Measurements from ENCODE around the gene PLXNA4. TPM values are rescaled to one million over a fixed set of nuclear protein-coding genes. Genes with fewer than 3 reads are reported as not detected.

Gene PLXNA4
- polyA plus RNA-seq, 2 of the 4 experiments (the other 2 are of a cell fraction): 0.12 to 0.34 TPM

DNA sequence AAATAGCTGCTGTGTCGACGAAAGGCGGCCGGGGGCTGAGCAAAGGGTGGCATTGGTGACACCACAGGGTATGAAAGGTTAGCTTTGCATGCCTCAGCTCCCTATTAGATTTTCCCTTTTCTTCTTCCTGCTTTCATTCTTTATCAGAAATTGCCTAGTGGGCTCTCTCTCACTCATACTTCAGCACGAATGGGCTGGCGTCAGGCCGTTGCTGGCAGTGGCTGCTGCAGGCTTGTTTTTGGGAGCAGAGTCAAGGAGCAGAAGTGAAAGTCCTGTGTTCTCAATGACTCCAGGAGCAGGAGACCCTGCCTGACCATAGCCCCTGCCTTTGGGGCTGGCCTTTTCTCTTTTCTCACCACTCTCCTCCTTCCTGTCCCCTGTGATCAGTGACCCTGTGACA is 318.0 kb downstream of the PLXNA4 start:
- Histone ChIP-seq H3K4me2 (no peak overlapping the region), H3K4me1 (no peaks in the 10 kb centered on the region), H3K4me3 (no peak overlapping the region), H3K27ac (no peak overlapping the region), H3K9me3 (no peaks in the 10 kb centered on the region)
- CTCF ChIA-PET: interaction anchor here (0.6 to 13.1 kb wide), 5 partner anchors 11 to 594 kb away, joined by 3 to 170 read pairs (median 5); no protein-coding TSS in a partner anchor
- POLR2A ChIA-PET: no interaction called here
- ATAC-seq: no peak
- TF ChIP-seq CHD4 (IDR thresholded peaks at IDR 0.05; ENCODE audit: borderline replicate concordance) (no peak), GATA3 (IDR thresholded peaks at IDR 0.05; ENCODE audit: borderline replicate concordance) (no peak), NR3C1 (IDR thresholded peaks at IDR 0.05) (no peak), EHF (CRISPR knock-in tag; IDR thresholded peaks at IDR 0.05) (no peak), MAFK (IDR thresholded peaks at IDR 0.05; ENCODE audit: partially characterized antibody) (no peak), FOXS1 (CRISPR knock-in tag; IDR thresholded peaks at IDR 0.05) (no peak), ZNF302 (CRISPR knock-in tag; IDR thresholded peaks at IDR 0.05) (no peak)
- TF ChIP-seq, protein P1, sequence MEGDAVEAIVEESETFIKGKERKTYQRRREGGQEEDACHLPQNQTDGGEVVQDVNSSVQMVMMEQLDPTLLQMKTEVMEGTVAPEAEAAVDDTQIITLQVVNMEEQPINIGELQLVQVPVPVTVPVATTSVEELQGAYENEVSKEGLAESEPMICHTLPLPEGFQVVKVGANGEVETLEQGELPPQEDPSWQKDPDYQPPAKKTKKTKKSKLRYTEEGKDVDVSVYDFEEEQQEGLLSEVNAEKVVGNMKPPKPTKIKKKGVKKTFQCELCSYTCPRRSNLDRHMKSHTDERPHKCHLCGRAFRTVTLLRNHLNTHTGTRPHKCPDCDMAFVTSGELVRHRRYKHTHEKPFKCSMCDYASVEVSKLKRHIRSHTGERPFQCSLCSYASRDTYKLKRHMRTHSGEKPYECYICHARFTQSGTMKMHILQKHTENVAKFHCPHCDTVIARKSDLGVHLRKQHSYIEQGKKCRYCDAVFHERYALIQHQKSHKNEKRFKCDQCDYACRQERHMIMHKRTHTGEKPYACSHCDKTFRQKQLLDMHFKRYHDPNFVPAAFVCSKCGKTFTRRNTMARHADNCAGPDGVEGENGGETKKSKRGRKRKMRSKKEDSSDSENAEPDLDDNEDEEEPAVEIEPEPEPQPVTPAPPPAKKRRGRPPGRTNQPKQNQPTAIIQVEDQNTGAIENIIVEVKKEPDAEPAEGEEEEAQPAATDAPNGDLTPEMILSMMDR (IDR thresholded peaks at IDR 0.05): no peak
- TF ChIP-seq, protein P2, sequence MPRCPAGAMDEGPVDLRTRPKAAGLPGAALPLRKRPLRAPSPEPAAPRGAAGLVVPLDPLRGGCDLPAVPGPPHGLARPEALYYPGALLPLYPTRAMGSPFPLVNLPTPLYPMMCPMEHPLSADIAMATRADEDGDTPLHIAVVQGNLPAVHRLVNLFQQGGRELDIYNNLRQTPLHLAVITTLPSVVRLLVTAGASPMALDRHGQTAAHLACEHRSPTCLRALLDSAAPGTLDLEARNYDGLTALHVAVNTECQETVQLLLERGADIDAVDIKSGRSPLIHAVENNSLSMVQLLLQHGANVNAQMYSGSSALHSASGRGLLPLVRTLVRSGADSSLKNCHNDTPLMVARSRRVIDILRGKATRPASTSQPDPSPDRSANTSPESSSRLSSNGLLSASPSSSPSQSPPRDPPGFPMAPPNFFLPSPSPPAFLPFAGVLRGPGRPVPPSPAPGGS (IDR thresholded peaks at IDR 0.05): no peak
- no peak for FAIRE-seq
- WGBS (ENCODE audit: missing lambda C conversion rate): 89% methylated on average over 7 of the region's 7 CpGs
- no peak for DNase-seq (ENCODE audit: low read depth in 1 of 2, low spot score in 1 of 2)

DNA sequence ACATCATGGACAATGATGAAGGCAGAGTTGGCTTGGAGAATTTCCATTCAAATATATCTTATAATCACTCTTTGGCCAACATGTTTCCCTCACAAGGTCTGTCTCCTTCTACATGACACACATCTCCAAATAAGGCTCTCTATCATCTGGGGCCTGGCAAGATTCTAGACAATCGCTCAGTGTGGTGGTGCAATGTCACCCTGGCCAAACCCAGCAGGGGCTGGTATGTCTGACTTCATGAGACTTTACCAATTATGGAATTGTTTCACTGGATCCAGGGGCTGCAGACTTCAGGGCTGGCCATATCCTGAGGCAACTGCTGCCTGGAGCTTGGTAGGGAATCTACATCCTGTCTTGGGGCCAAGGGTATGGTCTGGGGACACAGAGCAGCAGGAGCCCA is 319.0 kb downstream of the PLXNA4 start:
- Histone ChIP-seq H3K9me3 (no peaks in the 10 kb centered on the region), H3K4me2 (no peak overlapping the region), H3K27ac (no peak overlapping the region), H3K4me1 (no peaks in the 10 kb centered on the region), H3K4me3 (no peak overlapping the region)
- ATAC-seq (no peak), FAIRE-seq (no peak), DNase-seq (ENCODE audit: low read depth in 1 of 2, low spot score in 1 of 2) (no peak)
- ChIA-PET CTCF (interaction anchor here (1.0 to 13.1 kb wide), 5 partner anchors 10 to 569 kb away, joined by 4 to 170 read pairs (median 5); no protein-coding TSS in a partner anchor), POLR2A (no interaction called here)
- TF ChIP-seq PHF8 (IDR thresholded peaks at IDR 0.05; ENCODE audit: borderline replicate concordance, low read depth) (no peak), FOXS1 (CRISPR knock-in tag; IDR thresholded peaks at IDR 0.05) (no peak), CEBPB (IDR thresholded peaks at IDR 0.05) (no peak), ESRRA (IDR thresholded peaks at IDR 0.05; ENCODE audit: borderline replicate concordance, low read length) (no peak), POLR2AphosphoS2 (conservative IDR thresholded peaks at IDR 0.05; ENCODE audit: low read length) (no peak)
- 87% methylated on average over 1 of the region's 1 CpG for WGBS (ENCODE audit: missing lambda C conversion rate)

DNA sequence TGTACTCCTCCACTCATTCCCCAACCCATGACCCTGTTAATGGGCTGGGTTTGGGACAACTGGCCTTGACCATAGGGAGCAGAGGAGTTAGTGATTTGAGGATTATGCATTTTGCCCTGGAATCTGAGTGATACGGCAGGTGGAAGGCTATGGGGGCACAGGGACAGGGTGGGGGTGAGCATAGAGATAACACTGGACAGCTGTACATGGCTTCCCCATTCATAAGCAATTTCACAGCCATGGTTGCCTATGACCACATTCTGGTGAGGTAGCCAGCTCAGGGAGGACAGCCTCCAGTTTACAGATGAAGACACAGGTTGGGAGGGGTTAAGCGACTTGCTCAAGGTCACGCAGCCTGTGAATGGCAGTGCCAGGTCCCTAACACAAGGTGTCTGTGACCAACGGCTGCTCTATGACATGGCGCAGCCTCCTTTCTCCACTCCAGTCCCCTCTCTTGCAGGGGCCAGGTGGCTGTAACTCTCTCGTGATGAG is 319.5 kb downstream of the PLXNA4 start:
- H3K4me2 ChIP-seq: no peak overlapping the region
- POLR2A ChIA-PET: no interaction called here
- 72% methylated on average over 6 of the region's 6 CpGs for WGBS (ENCODE audit: missing lambda C conversion rate)
- H3K27ac ChIP-seq: no peak overlapping the region
- no peak for TF ChIP-seq HOXA7 (CRISPR knock-in tag; IDR thresholded peaks at IDR 0.05)
- TF ChIP-seq ZC3H11A (IDR thresholded peaks at IDR 0.05): no peak
- TF ChIP-seq, protein P3, sequence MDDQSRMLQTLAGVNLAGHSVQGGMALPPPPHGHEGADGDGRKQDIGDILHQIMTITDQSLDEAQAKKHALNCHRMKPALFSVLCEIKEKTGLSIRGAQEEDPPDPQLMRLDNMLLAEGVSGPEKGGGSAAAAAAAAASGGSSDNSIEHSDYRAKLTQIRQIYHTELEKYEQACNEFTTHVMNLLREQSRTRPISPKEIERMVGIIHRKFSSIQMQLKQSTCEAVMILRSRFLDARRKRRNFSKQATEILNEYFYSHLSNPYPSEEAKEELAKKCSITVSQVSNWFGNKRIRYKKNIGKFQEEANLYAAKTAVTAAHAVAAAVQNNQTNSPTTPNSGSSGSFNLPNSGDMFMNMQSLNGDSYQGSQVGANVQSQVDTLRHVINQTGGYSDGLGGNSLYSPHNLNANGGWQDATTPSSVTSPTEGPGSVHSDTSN (IDR thresholded peaks at IDR 0.05): no peak
- no peak for TF ChIP-seq EP300 (IDR thresholded peaks at IDR 0.05)
- TF ChIP-seq HOXB13 (CRISPR knock-in tag; IDR thresholded peaks at IDR 0.05; ENCODE audit: low read depth): no peak
- TF ChIP-seq, protein P4, sequence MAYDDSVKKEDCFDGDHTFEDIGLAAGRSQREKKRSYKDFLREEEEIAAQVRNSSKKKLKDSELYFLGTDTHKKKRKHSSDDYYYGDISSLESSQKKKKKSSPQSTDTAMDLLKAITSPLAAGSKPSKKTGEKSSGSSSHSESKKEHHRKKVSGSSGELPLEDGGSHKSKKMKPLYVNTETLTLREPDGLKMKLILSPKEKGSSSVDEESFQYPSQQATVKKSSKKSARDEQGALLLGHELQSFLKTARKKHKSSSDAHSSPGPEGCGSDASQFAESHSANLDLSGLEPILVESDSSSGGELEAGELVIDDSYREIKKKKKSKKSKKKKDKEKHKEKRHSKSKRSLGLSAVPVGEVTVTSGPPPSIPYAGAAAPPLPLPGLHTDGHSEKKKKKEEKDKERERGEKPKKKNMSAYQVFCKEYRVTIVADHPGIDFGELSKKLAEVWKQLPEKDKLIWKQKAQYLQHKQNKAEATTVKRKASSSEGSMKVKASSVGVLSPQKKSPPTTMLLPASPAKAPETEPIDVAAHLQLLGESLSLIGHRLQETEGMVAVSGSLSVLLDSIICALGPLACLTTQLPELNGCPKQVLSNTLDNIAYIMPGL (CRISPR knock-in tag; IDR thresholded peaks at IDR 0.05; ENCODE audit: borderline replicate concordance): no peak
- CTCF ChIA-PET: interaction anchor here (1.6 to 13.1 kb wide), 2 partner anchors 311 to 398 kb away, joined by 5 to 170 read pairs; no protein-coding TSS in a partner anchor
- FAIRE-seq (no peak), DNase-seq (ENCODE audit: low read depth in 1 of 2, low spot score in 1 of 2) (no peak), ATAC-seq (no peak)
- no peaks in the 10 kb centered on the region for H3K9me3 ChIP-seq
- peaks cover 2% of the 10 kb centered on the region for H3K4me1 ChIP-seq
- no peak overlapping the region for H3K4me3 ChIP-seq

Measured in A549 (cell line).